Panc1 (cell line): ENCODE results near the gene SEC22C. TPM values are rescaled to one million over a fixed set of nuclear protein-coding genes. Genes with fewer than 3 reads are reported as not detected.
"Not testable (repeated sequence)": the region's sequence is repeated elsewhere in the genome, so short reads cannot be mapped to it uniquely, and the experiment has no call there.

Source experiments
- ATAC-seq: fragments of 200-7000 bp; cut with Tn5 transposase; 2 replicates; pipeline ENCODE4 v1.9.1; 2020; ENCODE audit warnings: mild to moderate bottlenecking, moderate library complexity
- BruUV-seq: library from RNA; stranded (reverse); fragments of 400-500 nt; replicated peaks from 2 replicates; lab custom pipeline; 2021; lab: Mats Ljungman, UMichigan
- CTCF ChIA-PET: fragments of 300-600 bp; sonication (Branson Sonifier 250); formaldehyde crosslinking; loops from one replicate; lab custom pipeline; 2022; ENCODE audit warnings: antibody characterized with exemption; lab: Charles Lee
- POLR2A ChIA-PET: fragments of 300-600 bp; sonication (Branson Sonifier 250); formaldehyde crosslinking; loops from one replicate; lab custom pipeline; 2022; ENCODE audit warnings: antibody characterized with exemption; lab: Charles Lee
- DNase-seq: peaks from one replicate; pipeline ENCODE4 v3.0.0-alpha.2; 2010; ENCODE audit warnings: low read depth, low spot score
- H3K27ac ChIP-seq: 2 replicates; pipeline ENCODE4 v1.5.1; 2011; ENCODE audit warnings: mild to moderate bottlenecking, low read length, inconsistent platforms
- H3K27me3 ChIP-seq: fragments of 200-500 bp; sonication (Bioruptor generic); 2 replicates; pipeline ENCODE4 v1.6.0; 2014; ENCODE audit warnings: low read length, inconsistent platforms; ENCODE audit not compliant: control insufficient read depth, insufficient read depth
- H3K36me3 ChIP-seq: fragments of 200-500 bp; sonication (Bioruptor generic); 2 replicates; pipeline ENCODE4 v1.5.1; 2014; ENCODE audit warnings: inconsistent platforms, mild to moderate bottlenecking, low read length, moderate library complexity; ENCODE audit not compliant: control insufficient read depth, insufficient read depth
- H3K4me1 ChIP-seq: 2 replicates; pipeline ENCODE4 v1.5.1; 2011; ENCODE audit warnings: inconsistent platforms, mild to moderate bottlenecking, low read length, moderate library complexity; ENCODE audit not compliant: control insufficient read depth, insufficient read depth
- H3K4me3 ChIP-seq, 2 experiments: 2 replicates each; pipeline ENCODE4 v1.5.1; 2011 to 2012; ENCODE audit warnings: low read depth in 2 of 2, low read length in 2 of 2, mild to moderate bottlenecking in 2 of 2, inconsistent platforms in 1 of 2, moderate library complexity in 1 of 2
- H3K9me3 ChIP-seq: fragments of 200-500 bp; sonication (Bioruptor generic); 2 replicates; pipeline ENCODE4 v1.5.1; 2014; ENCODE audit warnings: low read depth, mild to moderate bottlenecking, inconsistent platforms, low read length, moderate library complexity; ENCODE audit not compliant: control insufficient read depth, insufficient read depth
- CTCF ChIP-seq: fragments of 450-650 bp; IDR thresholded peaks from 2 replicates; pipeline ENCODE4 v1.5.1; 2017; ENCODE audit warnings: mild to moderate bottlenecking
- POLR2AphosphoS5 ChIP-seq: IDR thresholded peaks from 2 replicates; pipeline ENCODE4 v1.6.1; 2012; ENCODE audit warnings: mild to moderate bottlenecking, low read depth, low read length, moderate library complexity
- REST ChIP-seq, 2 experiments: IDR thresholded peaks; 2 replicates each; pipeline ENCODE4 v1.6.1; 2011 to 2012; ENCODE audit warnings: low read depth in 2 of 2, control low read depth in 1 of 2, low read length in 1 of 2, mild to moderate bottlenecking in 1 of 2, moderate library complexity in 1 of 2; ENCODE audit not compliant: insufficient read depth in 1 of 2
- SIN3A ChIP-seq: IDR thresholded peaks from 2 replicates; pipeline ENCODE4 v1.6.1; 2012; ENCODE audit warnings: low read depth, mild to moderate bottlenecking, low read length, moderate library complexity, borderline replicate concordance; ENCODE audit not compliant: insufficient read depth
- TCF7L2 ChIP-seq: IDR thresholded peaks from 2 replicates; pipeline ENCODE4 v1.6.1; 2011; ENCODE audit warnings: mild to moderate bottlenecking, low read depth, low read length, inconsistent platforms
- in situ Hi-C: cut with HindIII; loops from 2 replicates; pipeline ENCODE4 v1.10.0; 2016; ENCODE audit warnings: low sequenced_read_pairs, low pct_unique_long_range_greater_than_20kb
- intact Hi-C: fragments of 100-400 bp; cut with micrococcal nuclease; formaldehyde crosslinking; loops from one replicate; pipeline ENCODE4 v1.10.0; 2022; ENCODE audit not compliant: unreplicated experiment
- total RNA-seq: library from RNA; stranded (reverse); gene quantifications from one replicate; pipeline ENCODE4 v1.2.1, GENCODE V29; 2021; ENCODE audit not compliant: unreplicated experiment

The SEC22C gene
- total RNA-seq, 1 experiment from 2014 or later = 45.9 TPM

GRCh38 chr3:42557854-42558253, 23.9 kb downstream of the SEC22C start:
- intact Hi-C loops (no loop called here), in situ Hi-C loops (no loop called here)
- H3K36me3 ChIP-seq = peaks cover 13% of the 10 kb centered on the region
- H3K4me3 ChIP-seq = no peak overlapping the region
- CTCF ChIA-PET = interaction anchor here (0.6 kb wide), 1 partner anchor 328 kb away, joined by 4 read pairs; no protein-coding TSS in a partner anchor
- TF ChIP-seq TCF7L2 (no peak), SIN3A (no peak), REST (IDR thresholded peaks at IDR 0.05; ENCODE audit: insufficient read depth in 1 of 2, low read depth in 2 of 2, low read length in 1 of 2) (no peak), CTCF (peak; percentile 24), POLR2AphosphoS5 (no peak)
- H3K4me1 ChIP-seq = no peaks in the 10 kb centered on the region
- H3K27me3 ChIP-seq = no peaks in the 10 kb centered on the region
- H3K9me3 ChIP-seq = no peaks in the 10 kb centered on the region
- POLR2A ChIA-PET = no interaction called here
- DNase-seq (no peak), ATAC-seq (no peak)
- H3K27ac ChIP-seq = no peak overlapping the region
- no TSS peak for BruUV-seq

- H3K9me3 ChIP-seq, BruUV-seq, ATAC-seq, H3K27ac ChIP-seq, H3K4me1 ChIP-seq, CTCF ChIA-PET, DNase-seq, POLR2A ChIA-PET, intact Hi-C loops, H3K4me3 ChIP-seq, in situ Hi-C loops, H3K27me3 ChIP-seq: not testable (repeated sequence)
- peaks cover 14% of the 10 kb centered on the region for H3K36me3 ChIP-seq
These were observed 24.9 kb downstream of the SEC22C start for GRCh38 chr3:42556817-42557216.

GRCh38 chr3:42556089-42556632, 25.6 kb downstream of the SEC22C start:
- in situ Hi-C loops (no loop called here), intact Hi-C loops (no loop called here)
- TF ChIP-seq POLR2AphosphoS5 (no peak), REST (IDR thresholded peaks at IDR 0.05; ENCODE audit: insufficient read depth in 1 of 2, low read depth in 2 of 2, low read length in 1 of 2) (no peak), SIN3A (no peak), CTCF (no peak), TCF7L2 (no peak)
- ATAC-seq (no peak), DNase-seq (no peak)
- Histone ChIP-seq H3K36me3 (peaks cover 17% of the 10 kb centered on the region), H3K4me3 (no peak overlapping the region), H3K4me1 (no peaks in the 10 kb centered on the region), H3K9me3 (no peaks in the 10 kb centered on the region), H3K27me3 (no peaks in the 10 kb centered on the region), H3K27ac (no peak overlapping the region)
- no TSS peak for BruUV-seq
- POLR2A ChIA-PET = no interaction called here
- CTCF ChIA-PET = no interaction called here
